PFSK-1 (cell line): ENCODE results near the gene ACAP1.

Experiments
- FOXP2 ChIP-seq: optimal IDR thresholded peaks from 2 replicates; pipeline ENCODE3; 2011; ENCODE audit warnings: borderline replicate concordance, control low read depth, inconsistent platforms; ENCODE audit not compliant: insufficient read depth; ENCODE audit errors: extremely low read length, extremely low read depth
- POLR2AphosphoS5 ChIP-seq: IDR thresholded peaks from 2 replicates; pipeline ENCODE4 v1.6.1; 2012; ENCODE audit warnings: low read depth, mild to moderate bottlenecking, control low read depth, low read length, moderate library complexity
- SIN3A ChIP-seq: IDR thresholded peaks from 2 replicates; pipeline ENCODE4 v1.6.1; 2012; ENCODE audit warnings: mild to moderate bottlenecking, low read length, moderate library complexity, borderline replicate concordance; ENCODE audit not compliant: insufficient read depth
- TAF1 ChIP-seq: IDR thresholded peaks from 2 replicates; pipeline ENCODE4 v1.6.1; 2012; ENCODE audit warnings: low read length, control low read depth, borderline replicate concordance; ENCODE audit not compliant: insufficient read depth
- TF ChIP-seq, protein P1 (sequence below), 2 experiments: IDR thresholded peaks; 2 replicates each; pipeline versions ENCODE4 v1.6.1 to v1.8.0; 2011 to 2012; ENCODE audit warnings: low read depth in 2 of 2, low read length in 2 of 2, control low read depth in 1 of 2, inconsistent platforms in 1 of 2, mild to moderate bottlenecking in 1 of 2, moderate library complexity in 1 of 2; ENCODE audit not compliant: insufficient read depth in 1 of 2

Gene ACAP1

DNA sequence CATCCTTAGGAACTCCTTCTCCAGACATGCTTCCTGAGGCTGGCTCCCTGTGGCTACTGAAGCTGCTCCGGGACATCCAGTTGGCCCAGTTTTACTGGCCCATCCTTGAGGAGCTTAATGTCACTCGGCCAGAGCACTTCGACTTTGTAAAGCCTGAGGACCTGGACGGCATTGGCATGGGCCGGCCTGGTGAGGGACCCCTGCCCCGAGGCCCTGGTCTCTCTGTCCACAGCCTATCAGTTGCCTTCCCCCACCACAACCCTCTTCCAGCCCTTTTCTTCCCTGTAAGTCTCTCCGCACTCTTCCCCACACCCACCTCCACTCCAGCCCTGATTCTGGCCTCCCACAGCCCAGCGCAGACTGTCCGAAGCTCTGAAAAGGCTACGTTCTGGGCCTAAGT, 46.6 kb downstream of the ACAP1 start:
- TF ChIP-seq TAF1 (no peak), SIN3A (no peak), POLR2AphosphoS5 (no peak), FOXP2 (no peak)
- TF ChIP-seq, protein P1, sequence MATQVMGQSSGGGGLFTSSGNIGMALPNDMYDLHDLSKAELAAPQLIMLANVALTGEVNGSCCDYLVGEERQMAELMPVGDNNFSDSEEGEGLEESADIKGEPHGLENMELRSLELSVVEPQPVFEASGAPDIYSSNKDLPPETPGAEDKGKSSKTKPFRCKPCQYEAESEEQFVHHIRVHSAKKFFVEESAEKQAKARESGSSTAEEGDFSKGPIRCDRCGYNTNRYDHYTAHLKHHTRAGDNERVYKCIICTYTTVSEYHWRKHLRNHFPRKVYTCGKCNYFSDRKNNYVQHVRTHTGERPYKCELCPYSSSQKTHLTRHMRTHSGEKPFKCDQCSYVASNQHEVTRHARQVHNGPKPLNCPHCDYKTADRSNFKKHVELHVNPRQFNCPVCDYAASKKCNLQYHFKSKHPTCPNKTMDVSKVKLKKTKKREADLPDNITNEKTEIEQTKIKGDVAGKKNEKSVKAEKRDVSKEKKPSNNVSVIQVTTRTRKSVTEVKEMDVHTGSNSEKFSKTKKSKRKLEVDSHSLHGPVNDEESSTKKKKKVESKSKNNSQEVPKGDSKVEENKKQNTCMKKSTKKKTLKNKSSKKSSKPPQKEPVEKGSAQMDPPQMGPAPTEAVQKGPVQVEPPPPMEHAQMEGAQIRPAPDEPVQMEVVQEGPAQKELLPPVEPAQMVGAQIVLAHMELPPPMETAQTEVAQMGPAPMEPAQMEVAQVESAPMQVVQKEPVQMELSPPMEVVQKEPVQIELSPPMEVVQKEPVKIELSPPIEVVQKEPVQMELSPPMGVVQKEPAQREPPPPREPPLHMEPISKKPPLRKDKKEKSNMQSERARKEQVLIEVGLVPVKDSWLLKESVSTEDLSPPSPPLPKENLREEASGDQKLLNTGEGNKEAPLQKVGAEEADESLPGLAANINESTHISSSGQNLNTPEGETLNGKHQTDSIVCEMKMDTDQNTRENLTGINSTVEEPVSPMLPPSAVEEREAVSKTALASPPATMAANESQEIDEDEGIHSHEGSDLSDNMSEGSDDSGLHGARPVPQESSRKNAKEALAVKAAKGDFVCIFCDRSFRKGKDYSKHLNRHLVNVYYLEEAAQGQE (IDR thresholded peaks at IDR 0.05; ENCODE audit: insufficient read depth in 1 of 2, low read depth in 2 of 2, low read length in 2 of 2) = no peak

GRCh38 chr17:7383371-7383741, 47.0 kb downstream of the ACAP1 start:
- TF ChIP-seq, protein P1 (IDR thresholded peaks at IDR 0.05; ENCODE audit: insufficient read depth in 1 of 2, low read depth in 2 of 2, low read length in 2 of 2) = no peak
- TF ChIP-seq FOXP2 = no peak
- TF ChIP-seq TAF1 = no peak
- no peak for TF ChIP-seq POLR2AphosphoS5
- no peak for TF ChIP-seq SIN3A

GRCh38 chr17:7383742-7384488, 47.6 kb downstream of the ACAP1 start:
- no peak for TF ChIP-seq FOXP2
- TF ChIP-seq SIN3A = no peak
- TF ChIP-seq, protein P1 (IDR thresholded peaks at IDR 0.05; ENCODE audit: insufficient read depth in 1 of 2, low read depth in 2 of 2, low read length in 2 of 2) = no peak
- TF ChIP-seq TAF1 = no peak
- TF ChIP-seq POLR2AphosphoS5 = no peak

- no peak for TF ChIP-seq FOXP2
- TF ChIP-seq POLR2AphosphoS5 = no peak
- TF ChIP-seq TAF1 = no peak
- no peak for TF ChIP-seq SIN3A
- TF ChIP-seq, protein P1 (IDR thresholded peaks at IDR 0.05; ENCODE audit: insufficient read depth in 1 of 2, low read depth in 2 of 2, low read length in 2 of 2) = no peak
Observed at GRCh38 chr17:7384489-7385081, 48.3 kb downstream of the ACAP1 start.
